ENCODE data around the gene NUFIP2. TPM values are rescaled to one million over a fixed set of nuclear protein-coding genes. Genes with fewer than 3 reads are reported as not detected.

NUFIP2 gene
- total RNA-seq, 1 donor from 2014 or later: 51.0 TPM

DNA sequence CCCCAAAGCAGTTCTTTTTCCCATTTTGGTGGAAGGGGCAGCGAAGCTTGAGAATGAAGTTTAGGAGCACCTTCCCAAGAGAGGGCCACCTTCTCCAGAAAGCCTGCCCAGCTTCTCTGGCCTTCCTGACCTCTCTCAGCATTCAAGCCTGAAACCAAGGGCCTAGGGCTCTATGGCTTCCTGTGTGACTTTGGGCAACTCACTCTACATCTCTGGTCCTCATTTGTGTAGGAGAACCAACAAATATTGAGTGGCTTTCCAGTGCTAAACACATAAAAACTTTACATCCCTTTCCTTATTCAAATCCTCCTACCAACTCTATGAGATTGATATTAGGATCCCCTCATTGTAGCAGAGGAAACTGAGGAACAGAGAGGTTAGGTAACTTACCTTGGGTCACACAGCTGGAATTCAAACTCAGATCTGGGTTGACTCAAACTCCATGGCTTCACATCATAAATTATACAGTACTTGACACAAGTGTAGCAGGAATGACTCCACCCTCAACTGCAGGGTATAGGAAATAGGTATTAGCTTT lies 81.8 kb downstream of the NUFIP2 start:
- Mint-ChIP-seq H3K27me3 (ENCODE audit: unreplicated experiment) (no peaks in the 10 kb centered on the region), H3K9me3 (ENCODE audit: unreplicated experiment) (no peaks in the 10 kb centered on the region), H3K4me1 (ENCODE audit: low read depth, unreplicated experiment) (no peaks in the 10 kb centered on the region), H3K4me3 (ENCODE audit: unreplicated experiment) (no peak overlapping the region), H3K27ac (ENCODE audit: unreplicated experiment) (no peak overlapping the region), H3K36me3 (ENCODE audit: unreplicated experiment) (no peaks in the 10 kb centered on the region)
- TF ChIP-seq, protein P1, sequence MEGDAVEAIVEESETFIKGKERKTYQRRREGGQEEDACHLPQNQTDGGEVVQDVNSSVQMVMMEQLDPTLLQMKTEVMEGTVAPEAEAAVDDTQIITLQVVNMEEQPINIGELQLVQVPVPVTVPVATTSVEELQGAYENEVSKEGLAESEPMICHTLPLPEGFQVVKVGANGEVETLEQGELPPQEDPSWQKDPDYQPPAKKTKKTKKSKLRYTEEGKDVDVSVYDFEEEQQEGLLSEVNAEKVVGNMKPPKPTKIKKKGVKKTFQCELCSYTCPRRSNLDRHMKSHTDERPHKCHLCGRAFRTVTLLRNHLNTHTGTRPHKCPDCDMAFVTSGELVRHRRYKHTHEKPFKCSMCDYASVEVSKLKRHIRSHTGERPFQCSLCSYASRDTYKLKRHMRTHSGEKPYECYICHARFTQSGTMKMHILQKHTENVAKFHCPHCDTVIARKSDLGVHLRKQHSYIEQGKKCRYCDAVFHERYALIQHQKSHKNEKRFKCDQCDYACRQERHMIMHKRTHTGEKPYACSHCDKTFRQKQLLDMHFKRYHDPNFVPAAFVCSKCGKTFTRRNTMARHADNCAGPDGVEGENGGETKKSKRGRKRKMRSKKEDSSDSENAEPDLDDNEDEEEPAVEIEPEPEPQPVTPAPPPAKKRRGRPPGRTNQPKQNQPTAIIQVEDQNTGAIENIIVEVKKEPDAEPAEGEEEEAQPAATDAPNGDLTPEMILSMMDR (IDR thresholded peaks at IDR 0.05; ENCODE audit: partially characterized antibody, unreplicated experiment): no peak
- no peak for DNase-seq

DNA sequence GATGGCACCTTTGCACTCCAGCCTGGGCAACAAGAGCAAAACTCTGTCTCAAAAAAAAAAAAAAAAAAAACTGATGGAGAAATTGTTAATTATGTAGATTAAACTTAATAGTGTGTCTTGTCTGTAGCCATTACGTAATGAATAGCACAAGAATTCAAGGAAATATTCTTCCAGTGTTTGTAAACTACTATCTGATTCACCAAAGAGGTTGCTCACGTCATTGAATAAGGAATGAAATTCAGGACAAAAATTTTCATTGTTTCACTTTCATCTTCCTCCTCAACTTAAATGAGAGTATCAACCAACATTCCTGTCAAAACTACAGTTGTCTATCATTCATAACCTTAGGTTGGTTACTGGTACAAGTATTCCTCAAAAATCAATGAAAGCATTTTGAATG lies 83.1 kb downstream of the NUFIP2 start:
- Mint-ChIP-seq H3K27ac (ENCODE audit: unreplicated experiment) (no peak overlapping the region), H3K9me3 (ENCODE audit: unreplicated experiment) (no peaks in the 10 kb centered on the region), H3K36me3 (ENCODE audit: unreplicated experiment) (no peaks in the 10 kb centered on the region), H3K4me1 (ENCODE audit: low read depth, unreplicated experiment) (no peaks in the 10 kb centered on the region), H3K27me3 (ENCODE audit: unreplicated experiment) (no peaks in the 10 kb centered on the region), H3K4me3 (ENCODE audit: unreplicated experiment) (no peak overlapping the region)
- TF ChIP-seq, protein P1 (IDR thresholded peaks at IDR 0.05; ENCODE audit: partially characterized antibody, unreplicated experiment): no peak
- no peak for DNase-seq

DNA sequence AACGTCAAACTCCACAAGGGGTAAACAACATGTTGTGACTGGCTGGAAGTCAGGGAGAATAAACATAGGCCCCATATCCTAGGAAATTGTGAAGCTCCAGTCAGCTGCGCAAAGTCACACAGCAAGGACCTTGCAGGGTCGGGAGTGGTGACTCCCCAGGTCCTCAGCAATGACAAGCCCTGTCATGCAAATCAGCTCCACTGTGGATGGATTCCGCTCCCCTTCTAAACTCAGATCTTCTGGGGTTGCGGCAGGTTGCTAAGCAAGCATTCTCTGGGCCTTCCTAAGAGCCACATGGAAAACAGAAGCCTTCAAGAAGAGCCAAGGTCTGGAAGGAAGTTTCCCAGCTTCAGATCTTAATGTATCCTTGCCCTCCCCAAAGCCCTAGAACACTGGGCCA lies 84.9 kb downstream of the NUFIP2 start:
- no peaks in the 10 kb centered on the region for H3K27me3 Mint-ChIP-seq (ENCODE audit: unreplicated experiment)

DNA sequence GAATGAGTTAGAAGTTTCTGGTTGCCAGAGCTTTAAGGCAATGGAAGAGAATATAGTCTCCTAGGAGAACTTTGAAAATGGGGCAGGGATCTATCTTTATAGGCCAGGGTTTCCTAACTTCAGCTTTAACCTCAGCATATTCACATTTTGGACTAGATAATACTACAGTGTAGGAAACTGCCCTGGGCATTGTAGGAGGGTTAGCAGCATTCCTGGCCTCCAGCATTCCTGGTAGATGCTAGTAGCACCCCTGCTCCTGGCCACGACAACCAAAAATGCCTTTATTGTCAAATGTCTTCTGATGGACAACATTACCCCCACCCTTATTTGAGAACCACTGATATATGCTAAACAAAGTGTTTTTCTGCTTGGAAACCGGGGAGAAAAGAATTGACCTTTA lies 86.0 kb downstream of the NUFIP2 start:
- Mint-ChIP-seq H3K27ac (ENCODE audit: unreplicated experiment) (no peak overlapping the region), H3K4me1 (ENCODE audit: low read depth, unreplicated experiment) (no peaks in the 10 kb centered on the region), H3K36me3 (ENCODE audit: unreplicated experiment) (no peaks in the 10 kb centered on the region), H3K27me3 (ENCODE audit: unreplicated experiment) (no peaks in the 10 kb centered on the region), H3K9me3 (ENCODE audit: unreplicated experiment) (no peaks in the 10 kb centered on the region), H3K4me3 (ENCODE audit: unreplicated experiment) (no peak overlapping the region)
- TF ChIP-seq, protein P1 (IDR thresholded peaks at IDR 0.05; ENCODE audit: partially characterized antibody, unreplicated experiment): no peak
- no peak for DNase-seq

More for the DNA sequence above, 84.9 kb downstream of the NUFIP2 start:
- Mint-ChIP-seq H3K9me3 (ENCODE audit: unreplicated experiment) (no peaks in the 10 kb centered on the region), H3K4me3 (ENCODE audit: unreplicated experiment) (no peak overlapping the region), H3K27ac (ENCODE audit: unreplicated experiment) (no peak overlapping the region), H3K36me3 (ENCODE audit: unreplicated experiment) (no peaks in the 10 kb centered on the region), H3K4me1 (ENCODE audit: low read depth, unreplicated experiment) (no peaks in the 10 kb centered on the region)
- TF ChIP-seq, protein P1 (IDR thresholded peaks at IDR 0.05; ENCODE audit: partially characterized antibody, unreplicated experiment): no peak
- DNase-seq: no peak

Other genes with a start within 250 kb of the NUFIP2 start
- 465 TPM for gene MYO18A, start 113.8 kb downstream of the NUFIP2 start, total RNA-seq (ENCODE audit: unreplicated experiment)
- gene CRYBA1, start 47.3 kb downstream of the NUFIP2 start, total RNA-seq (ENCODE audit: unreplicated experiment): 2.7 TPM
- gene TAOK1, start 96.2 kb upstream of the NUFIP2 start, total RNA-seq (ENCODE audit: unreplicated experiment): 133 TPM

Measured in glutamatergic neuron (in vitro differentiated cells).